HG02973 (cell line): ENCODE data around the gene PDE1A.
A peak's percentile ranks its signal among the peaks of the same experiment; 100 is the strongest.

Experiments
- ATAC-seq: cut with Tn5 transposase; IDR thresholded peaks from one replicate; pipeline ENCODE4 v1.9.1; 2021; ENCODE audit warnings: moderate library complexity; ENCODE audit not compliant: unreplicated experiment

The PDE1A gene

GRCh38 chr2:182144041-182144775, 282.6 kb downstream of the PDE1A start:
- ATAC-seq, result no peak

GRCh38 chr2:182142062-182142461, 284.8 kb downstream of the PDE1A start:
- ATAC-seq, result no peak

DNA sequence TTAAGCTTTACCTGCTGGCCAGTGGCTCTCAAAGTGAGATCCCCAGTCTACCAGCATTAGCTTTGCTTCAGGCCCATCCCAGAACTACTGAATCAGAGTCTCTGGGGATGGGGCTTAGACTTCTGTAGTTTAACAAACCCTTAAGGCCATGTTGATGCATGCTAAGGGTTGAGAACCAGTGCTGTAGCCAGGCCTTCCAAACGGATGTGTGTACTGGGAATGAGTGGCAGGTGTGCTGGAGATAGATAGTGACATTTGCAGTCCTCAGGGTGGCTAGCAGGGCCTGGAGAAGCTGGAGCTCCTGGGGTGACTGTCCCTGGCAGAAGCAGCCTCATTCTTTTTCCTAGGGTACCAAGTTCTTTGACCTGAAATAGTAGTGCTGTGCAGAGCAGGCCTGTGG, 292.6 kb downstream of the PDE1A start:
- ATAC-seq, result no peak

GRCh38 chr2:182133195-182133891, 293.5 kb downstream of the PDE1A start:
- no peak for ATAC-seq

- no peak for ATAC-seq
Measured at GRCh38 chr2:182132605-182133004, 294.2 kb downstream of the PDE1A start.

DNA sequence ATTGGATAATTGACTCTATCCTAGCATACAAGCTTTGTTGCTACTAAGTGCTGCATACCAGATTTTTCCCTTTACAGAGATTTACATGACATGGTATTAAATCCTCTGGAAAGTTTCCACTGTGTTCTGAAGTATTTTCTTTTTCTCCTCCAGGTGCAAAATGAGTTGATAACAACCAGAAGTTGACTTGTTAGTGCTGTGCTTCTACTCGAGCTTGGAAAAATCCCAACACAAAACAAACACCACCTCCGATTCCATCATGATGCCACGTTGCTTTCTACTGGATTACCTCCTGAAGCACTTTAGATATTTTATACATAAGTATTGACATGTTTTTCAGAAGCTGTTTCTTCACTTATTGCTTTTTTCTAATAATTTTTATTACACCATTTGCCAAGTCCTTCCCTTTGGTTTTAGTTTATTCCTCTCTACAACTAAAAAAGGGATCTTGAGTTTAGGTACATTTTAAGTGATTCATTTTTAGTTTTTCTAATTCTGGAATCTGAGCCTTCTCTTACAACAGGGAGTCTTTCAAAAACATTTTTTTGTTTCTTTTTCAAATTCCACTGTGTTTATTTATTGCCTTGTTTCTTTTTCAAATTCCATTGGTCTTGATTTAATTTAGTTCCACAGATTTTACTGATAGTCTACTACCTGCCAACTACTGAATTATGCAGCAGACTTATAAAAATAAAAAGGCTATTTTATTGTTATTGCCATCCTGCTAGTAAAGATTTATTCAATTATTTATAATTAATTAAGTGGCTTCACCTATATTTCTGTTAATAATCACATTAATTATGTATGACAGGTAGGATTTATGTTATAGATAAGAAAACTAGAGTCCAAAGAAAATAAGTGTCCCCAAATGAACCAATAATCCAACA, 297.8 kb downstream of the PDE1A start:
- no peak for ATAC-seq

DNA sequence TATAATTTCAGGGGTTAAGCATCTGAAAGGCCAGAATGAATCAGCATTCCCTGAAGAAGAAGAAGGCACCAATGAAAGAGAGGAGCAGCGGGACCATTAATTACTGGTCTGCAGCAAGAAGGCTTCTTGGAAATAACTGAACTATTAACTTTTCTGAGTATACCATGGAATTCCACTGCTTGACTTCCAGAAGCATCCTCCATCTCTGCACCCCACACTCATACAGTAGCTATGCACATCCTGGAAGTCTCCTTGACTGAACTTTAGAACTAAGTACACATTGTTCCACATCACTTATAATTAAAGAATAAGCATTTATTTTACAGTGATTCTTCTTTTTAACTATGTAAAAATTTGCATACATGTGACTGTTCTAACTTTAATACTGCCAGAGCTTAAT, 309.6 kb downstream of the PDE1A start:
- no peak for ATAC-seq

DNA sequence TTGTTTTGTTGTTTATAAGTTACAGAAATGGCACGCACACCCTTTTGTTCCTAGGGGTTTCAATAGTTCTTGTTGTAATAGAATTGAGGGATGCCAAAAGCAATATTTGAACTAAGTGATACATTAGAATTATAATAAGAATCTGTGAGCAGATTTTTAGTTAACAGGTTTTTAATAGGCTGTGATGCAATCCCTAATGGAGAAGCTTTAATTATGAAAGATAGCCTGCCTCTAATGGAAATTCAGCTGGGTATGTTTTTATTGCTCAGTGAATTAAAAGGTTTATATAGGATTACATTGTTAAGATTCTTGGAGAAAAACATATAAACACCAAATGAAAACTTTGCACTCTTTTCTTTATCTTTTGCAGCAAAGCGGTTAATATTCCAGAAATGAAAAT, 310.1 kb downstream of the PDE1A start:
- no peak for ATAC-seq

DNA sequence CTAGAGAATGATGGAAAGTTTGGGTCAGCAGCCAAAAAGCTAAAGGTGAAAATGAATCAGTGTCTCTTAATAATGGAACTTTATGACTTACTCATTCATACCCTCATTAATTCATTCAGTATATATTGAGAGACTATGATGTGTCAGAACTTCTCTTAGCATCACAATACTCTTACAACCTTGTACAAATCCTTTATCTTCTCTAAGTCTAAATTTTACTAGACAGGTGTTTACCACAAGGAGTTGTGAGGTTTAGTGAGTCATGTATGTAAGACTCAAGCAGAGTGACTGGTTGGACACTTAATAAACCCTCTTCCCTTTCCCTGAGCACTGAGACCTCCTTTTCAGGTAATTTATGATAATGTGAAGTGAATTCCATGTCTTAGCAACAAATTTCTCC, 311.6 kb downstream of the PDE1A start:
- ATAC-seq, result no peak

- no peak for ATAC-seq
Measured at GRCh38 chr2:182113334-182113733, 313.5 kb downstream of the PDE1A start.

DNA sequence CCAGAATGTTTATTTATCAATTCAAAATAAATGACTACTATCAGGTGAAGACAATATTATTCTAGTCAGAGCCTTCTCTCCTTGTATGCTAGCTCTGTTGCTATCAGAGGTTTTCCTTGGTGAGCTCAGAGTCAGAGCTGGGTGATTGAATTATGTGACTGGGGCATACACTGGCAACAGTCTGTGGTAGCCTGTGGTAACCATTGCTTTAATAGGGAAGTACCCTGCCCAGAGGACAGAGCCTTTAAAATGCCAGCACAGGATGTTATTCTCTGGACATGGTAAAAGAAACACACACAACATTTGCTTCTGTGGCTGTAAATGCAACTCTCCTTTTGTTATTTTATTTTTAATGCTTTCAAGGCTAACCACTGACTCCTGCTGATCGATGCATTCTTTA, 316.5 kb downstream of the PDE1A start:
- ATAC-seq, result no peak

DNA sequence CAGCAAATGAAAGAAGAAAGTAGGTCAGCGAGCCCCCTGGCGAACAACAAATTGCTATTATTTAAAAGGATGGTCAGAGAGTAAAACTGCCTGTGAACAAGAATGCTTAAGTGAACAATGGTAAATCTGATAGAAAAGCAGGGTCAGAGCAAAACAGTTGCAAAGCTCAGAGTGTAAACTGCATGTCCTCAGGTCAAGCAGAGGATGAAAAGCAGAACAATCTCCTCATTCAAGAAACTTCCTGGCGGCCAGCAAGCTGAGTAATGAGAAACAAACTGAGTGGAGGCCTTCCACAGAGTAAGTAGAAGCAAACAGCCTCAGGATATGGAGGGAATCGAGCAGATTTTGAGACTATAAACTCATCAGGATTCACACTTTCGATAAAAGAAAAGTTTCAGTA, 323.3 kb downstream of the PDE1A start:
- no peak for ATAC-seq

DNA sequence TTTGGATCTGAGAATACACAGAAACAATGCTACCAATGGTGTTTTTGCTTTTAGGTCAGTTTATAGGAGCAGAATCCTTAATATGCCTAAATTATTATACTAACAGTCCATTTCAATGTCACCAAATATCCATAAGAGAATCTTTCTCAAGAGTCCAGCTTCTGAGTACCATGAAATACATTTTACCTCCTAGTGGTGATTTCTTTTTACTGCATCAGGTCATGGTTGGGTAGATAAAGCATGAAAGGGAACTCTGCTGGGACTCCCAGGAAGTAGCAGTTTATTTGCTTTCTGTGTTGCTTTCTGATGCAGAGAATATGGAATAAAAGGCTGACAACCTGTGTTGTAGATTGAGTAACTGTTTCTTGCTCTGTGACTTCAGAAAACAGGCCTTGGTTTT, 325.6 kb downstream of the PDE1A start:
- peak; percentile 68 for ATAC-seq

- ATAC-seq, result no peak
Measured at GRCh38 chr2:182098648-182099047, 328.2 kb downstream of the PDE1A start.

GRCh38 chr2:182097571-182098164, 329.2 kb downstream of the PDE1A start:
- no peak for ATAC-seq

DNA sequence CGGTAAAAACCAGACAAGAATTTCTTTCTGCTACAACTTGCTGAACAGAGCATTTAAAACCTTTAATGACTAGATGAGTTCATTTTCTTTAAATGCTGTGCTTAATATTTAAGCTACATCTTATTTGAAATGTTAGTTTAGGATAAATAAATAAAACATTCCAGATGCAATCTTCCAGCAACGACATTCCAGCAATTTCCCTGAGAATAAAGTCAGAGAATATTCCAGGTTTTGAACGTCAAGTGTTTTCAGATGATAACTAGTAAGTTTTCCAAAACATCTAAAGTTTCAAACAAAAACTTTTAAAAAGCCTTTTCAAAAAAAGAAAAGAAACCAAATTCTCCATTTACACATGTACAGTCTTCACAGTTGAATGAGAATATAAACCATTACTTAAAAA, 336.4 kb downstream of the PDE1A start:
- no peak for ATAC-seq
